HepG2 (cell line): Measurements from ENCODE around the gene PPP4R4. TPM values are rescaled to one million over a fixed set of nuclear protein-coding genes. Genes with fewer than 3 reads are reported as not detected.

Source experiments
- ATAC-seq: fragments of 200-7000 bp; cut with Tn5 transposase; 3 replicates; pipeline ENCODE4 v1.9.1; 2020; ENCODE audit warnings: mild to moderate bottlenecking, moderate library complexity
- BruUV-seq: library from RNA; stranded (reverse); fragments of 400-500 nt; replicated peaks from 2 replicates; lab custom pipeline; 2021; lab: Mats Ljungman, UMichigan
- CTCF ChIA-PET: fragments of 300-600 bp; formaldehyde crosslinking; extraction: SDS; loops from one replicate; lab custom pipeline; 2021; ENCODE audit warnings: low total read pairs, inconsistent platforms, low intra/inter-chr PET ratio; lab: Yijun Ruan, JAX
- POLR2A ChIA-PET: fragments of 350-600 bp; sonication (Branson Sonifier 250); formaldehyde crosslinking; loops from one replicate; lab custom pipeline; 2020; ENCODE audit warnings: antibody characterized with exemption, inconsistent platforms; lab: Yijun Ruan, JAX
- DNase-seq: peaks from one replicate; pipeline ENCODE4 v3.0.0-alpha.2; 2015; ENCODE audit warnings: low spot score
- FAIRE-seq: peaks from 3 replicates; lab custom pipeline; 2011; peaks lifted over from hg19 to GRCh38; lab: Jason Lieb, UNC
- H2AFZ ChIP-seq: one replicate; pipeline ENCODE4 v1.6.1; 2011; ENCODE audit warnings: low read length, inconsistent platforms
- H3K27ac ChIP-seq: fragments of 300-600 bp; 3 replicates; pipeline ENCODE4 v1.8.0; 2011; ENCODE audit warnings: mixed run types, mild to moderate bottlenecking, mixed read lengths, low read length, inconsistent platforms; ENCODE audit not compliant: insufficient read depth; ENCODE audit errors: extremely low read length
- H3K27me3 ChIP-seq, 2 experiments: fragments of 200-600 bp in 1 of 2; 2 replicates in 1 of 2; 3 replicates in 1 of 2; pipeline versions ENCODE4 v1.6.0 to v1.8.0; 2011; ENCODE audit warnings: low read length in 2 of 2, mild to moderate bottlenecking in 2 of 2, moderate library complexity in 2 of 2, inconsistent platforms in 1 of 2; ENCODE audit not compliant: insufficient read depth in 2 of 2, control insufficient read depth in 1 of 2
- H3K36me3 ChIP-seq, 2 experiments: fragments of 200-600 bp in 1 of 2; replicated peaks in 1 of 2; 2 replicates in 1 of 2; 3 replicates in 1 of 2; pipeline versions ENCODE4 v1.5.1 to v1.8.0; 2011; ENCODE audit warnings: low read length in 2 of 2, inconsistent platforms in 1 of 2; ENCODE audit not compliant: insufficient read depth in 2 of 2, control insufficient read depth in 1 of 2
- H3K4me1 ChIP-seq: 2 replicates; pipeline ENCODE4 v1.5.1; 2012; ENCODE audit warnings: low read length, inconsistent platforms; ENCODE audit not compliant: insufficient read depth
- H3K4me2 ChIP-seq: 2 replicates; pipeline ENCODE4 v1.6.0; 2011; ENCODE audit warnings: low read depth, low read length, inconsistent platforms
- H3K4me3 ChIP-seq, 3 experiments: fragments of 200-600 bp in 1 of 3; sonication (generic), shearing (Covaris generic) in 1 of 3; replicated peaks in 1 of 3; 2 replicates each; pipeline ENCODE4 v1.5.1; 2011 to 2016; ENCODE audit warnings: low read length in 3 of 3, inconsistent platforms in 2 of 3, low read depth in 2 of 3, mild to moderate bottlenecking in 2 of 3, control low read depth in 1 of 3, mixed read lengths in 1 of 3; ENCODE audit not compliant: insufficient read depth in 1 of 3
- H3K79me2 ChIP-seq: one replicate; pipeline ENCODE4 v1.6.1; 2011; ENCODE audit warnings: low read length, inconsistent platforms; ENCODE audit not compliant: insufficient read depth
- H3K9ac ChIP-seq: 2 replicates; pipeline ENCODE4 v1.6.0; 2011; ENCODE audit warnings: mild to moderate bottlenecking, low read depth, low read length, inconsistent platforms; ENCODE audit not compliant: insufficient read depth
- H3K9me3 ChIP-seq: 2 replicates; pipeline ENCODE4 v1.5.1; 2012; ENCODE audit warnings: mild to moderate bottlenecking, low read length
- H4K20me1 ChIP-seq: 2 replicates; pipeline ENCODE4 v1.6.0; 2011; ENCODE audit warnings: inconsistent platforms, mild to moderate bottlenecking, low read length, moderate library complexity; ENCODE audit not compliant: insufficient read depth
- ATF7-NPFF ChIP-seq: sonication (generic); formaldehyde crosslinking; IDR thresholded peaks from 2 replicates; pipeline ENCODE4 v1.8.1; 2023; ENCODE audit warnings: mild to moderate bottlenecking, low read depth, missing genetic modification reagents, moderate library complexity
- EP300 ChIP-seq, 3 experiments: sonication (generic) in 1 of 3; formaldehyde crosslinking in 1 of 3; IDR thresholded peaks; 2 replicates each; pipeline versions ENCODE4 v1.5.1 to v1.6.1; 2011 to 2020; ENCODE audit warnings: low read depth in 2 of 3, low read length in 2 of 3, borderline replicate concordance in 1 of 3, improper control_type of control experiment in 1 of 3, mild to moderate bottlenecking in 1 of 3, missing genetic modification reagents in 1 of 3, moderate library complexity in 1 of 3
- IRF1 ChIP-seq: sonication (generic); formaldehyde crosslinking; IDR thresholded peaks from 2 replicates; pipeline ENCODE4 v1.4.0; 2020; ENCODE audit warnings: low read depth, mild to moderate bottlenecking, missing genetic modification reagents
- MAFK ChIP-seq, 2 experiments: IDR thresholded peaks in 1 of 2; conservative IDR thresholded peaks in 1 of 2; 2 replicates each; pipeline ENCODE4 v1.6.1; 2011; ENCODE audit warnings: improper control_type of control experiment in 2 of 2, low read length in 2 of 2
- PHF21A ChIP-seq: sonication (generic); formaldehyde crosslinking; IDR thresholded peaks from 2 replicates; pipeline ENCODE4 v1.5.0; 2020; ENCODE audit warnings: mild to moderate bottlenecking, missing genetic modification reagents
- ZEB1 ChIP-seq: IDR thresholded peaks from 2 replicates; pipeline ENCODE4 v1.6.1; 2012; ENCODE audit warnings: mild to moderate bottlenecking, low read depth, inconsistent platforms; ENCODE audit not compliant: insufficient replicate concordance
- ZNF326 ChIP-seq: sonication (generic); formaldehyde crosslinking; IDR thresholded peaks from 2 replicates; pipeline ENCODE4 v1.4.0; 2020; ENCODE audit warnings: missing genetic modification reagents, borderline replicate concordance
- ZNF510 ChIP-seq: sonication (generic); formaldehyde crosslinking; IDR thresholded peaks from 2 replicates; pipeline ENCODE4 v1.4.0; 2020; ENCODE audit warnings: low read depth, mild to moderate bottlenecking, missing genetic modification reagents
- ZNF543 ChIP-seq: sonication (generic); formaldehyde crosslinking; IDR thresholded peaks from 2 replicates; pipeline ENCODE4 v1.4.0; 2020; ENCODE audit warnings: mild to moderate bottlenecking, missing genetic modification reagents
- WGBS: methylation state at CpG from one replicate; pipeline ENCODE4 v1.1.6; 2017; ENCODE audit warnings: low lambda C conversion rate; 5-methylcytosine and 5-hydroxymethylcytosine counted together
- in situ Hi-C: cut with HindIII; loops from 2 replicates; pipeline ENCODE4 v1.10.0; 2017; ENCODE audit warnings: low pct_unique_long_range_greater_than_20kb; ENCODE audit not compliant: extremely low pct_ligation_motif_present
- intact Hi-C: fragments of 100-400 bp; cut with micrococcal nuclease; formaldehyde crosslinking; loops from one replicate; pipeline ENCODE4 v1.10.0; 2022; ENCODE audit not compliant: unreplicated experiment
- polyA plus RNA-seq, 8 experiments: library from polyadenylated mRNA; depleted of rRNA in 3 of 8; stranded (reverse) in 7 of 8; unstranded in 1 of 8; fragments of >200 nt; fragmentation: Illumina TruSeq in 4 of 8; extraction: Trizol in 4 of 8; gene quantifications; 2 replicates each; pipeline versions ENCODE4 v1.2.1 to v1.2.3, GENCODE V29; 2011 to 2016; ENCODE audit warnings: low read depth in 4 of 8, missing spikeins in 1 of 8, mixed read lengths in 1 of 8; ENCODE audit not compliant: insufficient read depth in 1 of 8
- total RNA-seq, 5 experiments: library from RNA; depleted of rRNA; stranded (reverse); fragments of >200 nt; fragmentation: Illumina TruSeq; extraction: Trizol; gene quantifications; 2 replicates each; pipeline ENCODE4 v1.2.3, GENCODE V29; 2016; ENCODE audit warnings: low read depth in 1 of 5

PPP4R4 gene
- total and polyA plus RNA-seq, 2 of the 13 experiments (the other 11 are each of a cell fraction or from before 2014, with no cell fraction given): 9.5 to 19.8 TPM

- ChIA-PET CTCF (interaction anchor here (1.2 kb wide), 1 partner anchor 42 kb away, joined by 3 read pairs; no protein-coding TSS in a partner anchor), POLR2A (interaction anchor here (0.9 to 1.5 kb wide), 3 partner anchors 102 to 154 kb away, joined by 3 to 6 read pairs (median 4); partner anchors contain the start of gene SERPINA10)
- no peaks in the 10 kb centered on the region for H3K36me3 ChIP-seq
- WGBS: 4% methylated on average over 5 of the region's 5 CpGs
- H3K4me1 ChIP-seq: peaks cover 27% of the 10 kb centered on the region
- no peak overlapping the region; the same call in 1 of the 2 replicates for H3K4me2 ChIP-seq
- no peak for ATAC-seq
- no peak for FAIRE-seq
- H2AFZ ChIP-seq: no peak overlapping the region
- H4K20me1 ChIP-seq: no peaks in the 10 kb centered on the region
- intact Hi-C loops (loop anchor here (5.0 to 10.0 kb wide), 3 partner anchors 153 to 236 kb away; partner anchors contain the start of gene SERPINA10), in situ Hi-C loops (loop anchor here (5.0 kb wide), 3 partner anchors 102 to 197 kb away; no protein-coding TSS in a partner anchor)
- peaks cover 2 to 25% of the 10 kb centered on the region in 2 experiments; a peak in 4 of 5 replicates for H3K27me3 ChIP-seq
- no peak overlapping the region for H3K27ac ChIP-seq
- DNase-seq: no peak
- BruUV-seq: no TSS peak
- H3K79me2 ChIP-seq: no peaks in the 10 kb centered on the region
- H3K9me3 ChIP-seq: peaks cover 8% of the 10 kb centered on the region
- no peak overlapping the region for H3K9ac ChIP-seq
- H3K4me3 ChIP-seq: no peak overlapping the region
- TF ChIP-seq IRF1 (CRISPR knock-in tag) (no peak), ZNF543 (CRISPR knock-in tag) (no peak), ATF7-NPFF (no peak), ZNF326 (CRISPR knock-in tag) (no peak), PHF21A (CRISPR knock-in tag) (no peak), MAFK (conservative IDR thresholded peaks at IDR 0.05 in 1 of 2, IDR thresholded peaks at IDR 0.05 in 1 of 2; ENCODE audit: low read length in 2 of 2) (0 out of 4 replicates have a peak, but pooled peaks of 1 of the 2 experiments have one; percentile 22), EP300 (IDR thresholded peaks at IDR 0.05; ENCODE audit: low read depth in 2 of 2, low read length in 2 of 2) (no peak), EP300 (CRISPR knock-in tag; IDR thresholded peaks at IDR 0.05; ENCODE audit: borderline replicate concordance) (no peak), ZEB1 (no peak), ZNF510 (CRISPR knock-in tag) (no peak)
Measured at GRCh38 chr14:94139006-94139405, 35.1 kb upstream of the PPP4R4 start.
